ENCODE data around the gene SLC35B3. TPM values are rescaled to one million over a fixed set of nuclear protein-coding genes. Genes with fewer than 3 reads are reported as not detected.
"Not testable (repeated sequence)": the region's sequence is repeated elsewhere in the genome, so short reads cannot be mapped to it uniquely, and the experiment has no call there.

SLC35B3 gene
- 10 to 100 TPM in 3 of 4 donors, 1 to 10 TPM in 1; 9.7 to 12.8 (median 10.2) TPM for total RNA-seq
- polyA plus RNA-seq = 9.1 TPM
- long read RNA-seq, donor 1, transcript SLC35B3-202 (11 exons, 1,973 nt) = major isoform, 5 of 20 reads
- long read RNA-seq, donor 1, partial matches to known transcripts = 2 of 20 reads
- long read RNA-seq, donor 1, other reads (novel, unspliced or antisense) = 12 of 20 reads
- long read RNA-seq, donor 2, partial matches to known transcripts = 1 of 3 reads
- long read RNA-seq, donor 2, other reads (novel, unspliced or antisense) = 1 of 3 reads
- long read RNA-seq, donor 3, transcript SLC35B3-202 (11 exons, 1,973 nt) = major isoform, 12 of 31 reads
- long read RNA-seq, donor 3, partial matches to known transcripts = 2 of 31 reads
- long read RNA-seq, donor 3, other reads (novel, unspliced or antisense) = 15 of 31 reads
- long read RNA-seq, donor 4, partial matches to known transcripts = 0 of 7 reads
- long read RNA-seq, donor 4, other reads (novel, unspliced or antisense) = 7 of 7 reads

DNA sequence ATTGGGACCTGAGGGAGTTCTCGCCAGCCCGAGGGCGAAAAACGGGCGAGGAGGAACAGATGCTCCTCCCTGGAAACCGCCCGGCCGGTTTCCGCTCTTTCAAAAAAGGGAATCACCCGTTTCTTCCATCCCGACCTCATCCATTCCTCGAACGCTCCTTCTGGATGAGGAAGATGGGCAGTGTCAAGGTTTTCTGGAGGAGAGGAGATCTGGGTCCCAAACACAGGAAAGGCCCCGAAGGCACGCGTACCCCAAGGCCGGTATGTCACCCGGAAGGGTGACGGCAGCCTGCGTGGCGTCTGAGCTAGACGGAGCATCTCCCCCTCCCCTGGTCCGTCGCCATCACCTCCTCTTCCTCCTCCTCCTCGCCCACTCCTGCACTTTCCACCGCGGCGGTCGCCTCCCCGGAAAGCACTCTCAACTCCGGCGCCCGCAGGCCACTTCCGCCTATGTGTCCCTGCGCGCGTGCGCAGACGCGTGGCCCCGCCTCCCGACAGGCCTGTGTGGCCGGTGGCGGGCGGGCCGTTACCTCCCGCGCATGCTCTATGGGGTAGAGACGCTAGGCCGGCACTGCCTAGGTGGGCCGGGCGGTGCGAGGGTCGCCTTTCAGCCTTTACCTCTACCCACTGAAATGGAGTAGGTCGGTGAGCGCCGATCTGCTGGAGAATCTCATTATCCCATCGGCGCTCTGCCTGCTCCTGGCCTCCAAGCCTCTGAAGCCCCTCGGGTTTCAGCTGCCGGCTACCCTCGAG is at the start of gene SLC35B3:
Gene SLC35B3 (minus strand): TSS at position 453 of the 752 bp plus-strand sequence.
- Histone ChIP-seq H3K27ac (ENCODE audit: low read length) (peak within 1 kb of the TSS; percentile 76), H3K27me3 (ENCODE audit: control insufficient read depth, insufficient read depth) (no peaks in the 10 kb centered on the region), H3K9me3 (ENCODE audit: control insufficient read depth, low read length) (no peaks in the 10 kb centered on the region), H3K4me3 (ENCODE audit: low read length) (peak within 1 kb of the TSS; percentile 93), H3K4me1 (ENCODE audit: control insufficient read depth, insufficient read depth, low read length) (peaks cover 1% of the 10 kb centered on the region)
- WGBS = 1% methylated on average over 62 of the region's 62 CpGs
- intact Hi-C loops (cut with DNase I) = no loop called here
- DNase-seq (peak; percentile 98 to 99 (median 99)), ATAC-seq (peak; percentile 100)

GRCh38 chr6:8483650-8484049 is 48.3 kb upstream of the SLC35B3 start:
- Histone ChIP-seq H3K4me1 (ENCODE audit: control insufficient read depth, insufficient read depth, low read length) (no peaks in the 10 kb centered on the region), H3K4me3 (ENCODE audit: low read length) (no peak overlapping the region), H3K27me3 (ENCODE audit: control insufficient read depth, insufficient read depth) (no peaks in the 10 kb centered on the region), H3K27ac (ENCODE audit: low read length) (no peak overlapping the region), H3K9me3 (ENCODE audit: control insufficient read depth, low read length) (no peaks in the 10 kb centered on the region)
- 51% methylated on average over 1 of the region's 1 CpG for WGBS
- intact Hi-C loops (cut with DNase I) = no loop called here
- ATAC-seq (no peak), DNase-seq (no peak)

GRCh38 chr6:8481727-8482126 is 46.4 kb upstream of the SLC35B3 start:
- intact Hi-C loops (cut with DNase I) = no loop called here
- Histone ChIP-seq H3K27me3 (ENCODE audit: control insufficient read depth, insufficient read depth) (no peaks in the 10 kb centered on the region), H3K27ac (ENCODE audit: low read length) (no peak overlapping the region), H3K9me3 (ENCODE audit: control insufficient read depth, low read length) (no peaks in the 10 kb centered on the region), H3K4me1 (ENCODE audit: control insufficient read depth, insufficient read depth, low read length) (no peaks in the 10 kb centered on the region), H3K4me3 (ENCODE audit: low read length) (no peak overlapping the region)
- no peak for ATAC-seq
- no peak for DNase-seq
- 40% methylated on average over 2 of the region's 2 CpGs for WGBS

- 86% methylated on average over 1 of the region's 1 CpG for WGBS
- intact Hi-C loops (cut with DNase I) = no loop called here
- Histone ChIP-seq H3K27me3 (ENCODE audit: control insufficient read depth, insufficient read depth) (no peaks in the 10 kb centered on the region), H3K27ac (ENCODE audit: low read length) (no peak overlapping the region), H3K9me3 (ENCODE audit: control insufficient read depth, low read length) (no peaks in the 10 kb centered on the region), H3K4me1 (ENCODE audit: control insufficient read depth, insufficient read depth, low read length) (no peaks in the 10 kb centered on the region), H3K4me3 (ENCODE audit: low read length) (no peak overlapping the region)
- DNase-seq = no peak
- ATAC-seq = no peak
Measured at GRCh38 chr6:8478418-8478817, 43.1 kb upstream of the SLC35B3 start.

GRCh38 chr6:8476656-8477055 is 41.3 kb upstream of the SLC35B3 start:
- H3K4me1 ChIP-seq (ENCODE audit: control insufficient read depth, insufficient read depth, low read length) = no peaks in the 10 kb centered on the region
- H3K9me3 ChIP-seq (ENCODE audit: control insufficient read depth, low read length) = no peaks in the 10 kb centered on the region
- no peak overlapping the region for H3K4me3 ChIP-seq (ENCODE audit: low read length)
- intact Hi-C loops (cut with DNase I) = no loop called here
- ATAC-seq = no peak
- no peak overlapping the region for H3K27ac ChIP-seq (ENCODE audit: low read length)
- DNase-seq = no peak
- H3K27me3 ChIP-seq (ENCODE audit: control insufficient read depth, insufficient read depth) = no peaks in the 10 kb centered on the region
- WGBS = 56% methylated on average over 1 of the region's 1 CpG

GRCh38 chr6:8468552-8469356 is 33.4 kb upstream of the SLC35B3 start:
- Histone ChIP-seq H3K4me1 (ENCODE audit: control insufficient read depth, insufficient read depth, low read length) (no peaks in the 10 kb centered on the region), H3K9me3 (ENCODE audit: control insufficient read depth, low read length) (no peaks in the 10 kb centered on the region), H3K27ac (ENCODE audit: low read length) (no peak overlapping the region), H3K4me3 (ENCODE audit: low read length) (no peak overlapping the region), H3K27me3 (ENCODE audit: control insufficient read depth, insufficient read depth) (no peaks in the 10 kb centered on the region)
- no peak for ATAC-seq
- WGBS = 77% methylated on average over 6 of the region's 6 CpGs
- intact Hi-C loops (cut with DNase I) = no loop called here
- no peak for DNase-seq

DNA sequence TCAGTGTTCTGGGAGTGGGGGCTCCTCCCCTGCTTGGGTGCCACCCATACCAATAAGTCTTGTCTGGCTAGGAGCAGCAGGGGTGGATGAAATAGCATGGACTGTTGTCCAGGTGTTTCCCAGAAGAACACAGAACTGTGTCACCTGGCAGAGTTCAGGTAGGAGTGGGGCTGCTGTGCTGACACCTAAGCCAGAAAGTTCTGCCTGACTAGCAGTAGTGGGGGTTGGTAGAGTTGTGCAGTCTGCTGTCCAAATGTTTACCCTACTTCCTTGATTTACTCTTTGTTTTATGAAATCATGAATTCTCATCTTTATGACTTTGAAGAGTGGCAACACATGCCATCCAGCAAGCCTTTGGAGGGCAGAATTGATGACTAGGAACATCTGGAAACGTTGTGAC is 27.3 kb upstream of the SLC35B3 start:
- H3K4me3 ChIP-seq (ENCODE audit: low read length) = no peak overlapping the region
- H3K4me1 ChIP-seq (ENCODE audit: control insufficient read depth, insufficient read depth, low read length) = no peaks in the 10 kb centered on the region
- DNase-seq = no peak
- H3K27me3 ChIP-seq (ENCODE audit: control insufficient read depth, insufficient read depth) = no peaks in the 10 kb centered on the region
- WGBS = 65% methylated on average over 1 of the region's 1 CpG
- H3K9me3 ChIP-seq (ENCODE audit: control insufficient read depth, low read length) = no peaks in the 10 kb centered on the region
- H3K27ac ChIP-seq (ENCODE audit: low read length) = no peak overlapping the region
- intact Hi-C loops (cut with DNase I) = no loop called here
- ATAC-seq = peak in 1 of 2 donors; percentile 19

DNA sequence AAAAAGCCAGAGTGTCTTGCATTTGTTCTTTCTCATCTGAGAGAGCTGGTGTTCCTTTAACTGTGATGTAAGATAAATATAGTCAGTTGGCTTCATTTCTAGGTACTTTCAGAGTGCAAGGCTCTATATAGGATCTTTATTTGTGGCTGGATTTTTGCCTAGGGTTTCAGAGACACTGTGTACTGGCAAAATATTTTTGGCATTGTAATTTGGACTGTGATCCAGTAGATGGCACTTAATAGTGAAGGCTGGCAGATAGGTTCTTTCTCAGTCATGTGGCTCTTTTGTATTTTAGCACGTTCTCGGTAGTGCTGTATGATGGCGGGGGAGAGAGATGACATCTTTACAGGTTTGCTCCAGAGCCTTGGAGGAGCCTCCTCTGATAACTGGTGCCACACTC is 26.8 kb upstream of the SLC35B3 start:
- ATAC-seq (peak in 1 of 2 donors; percentile 57), DNase-seq (no peak)
- Histone ChIP-seq H3K9me3 (ENCODE audit: control insufficient read depth, low read length) (no peaks in the 10 kb centered on the region), H3K4me1 (ENCODE audit: control insufficient read depth, insufficient read depth, low read length) (no peaks in the 10 kb centered on the region), H3K27ac (ENCODE audit: low read length) (no peak overlapping the region), H3K4me3 (ENCODE audit: low read length) (no peak overlapping the region), H3K27me3 (ENCODE audit: control insufficient read depth, insufficient read depth) (no peaks in the 10 kb centered on the region)
- 79% methylated on average over 3 of the region's 3 CpGs for WGBS
- intact Hi-C loops (cut with DNase I) = no loop called here

DNA sequence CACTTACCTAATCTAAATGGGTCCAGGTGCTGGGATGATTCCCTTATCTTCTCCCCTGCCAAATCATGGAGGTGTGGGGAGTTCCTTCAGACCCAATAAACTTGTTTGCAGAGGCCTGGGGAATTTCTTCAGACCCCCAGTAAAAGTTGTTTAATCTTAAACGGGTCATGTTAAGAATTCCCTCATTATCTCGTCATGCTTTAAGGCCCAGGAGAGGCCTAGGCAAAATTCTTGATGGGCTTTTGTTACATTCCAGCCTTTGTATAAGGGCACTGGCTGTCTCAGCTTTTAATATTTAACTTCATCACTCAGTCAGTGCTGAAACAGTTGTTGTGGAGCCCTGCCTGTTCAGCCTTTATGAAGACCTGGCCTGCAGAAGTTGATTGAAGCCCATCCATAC is 11.0 kb upstream of the SLC35B3 start:
- Histone ChIP-seq H3K27ac (ENCODE audit: low read length) (no peak overlapping the region), H3K9me3 (ENCODE audit: control insufficient read depth, low read length) (no peaks in the 10 kb centered on the region), H3K4me1 (ENCODE audit: control insufficient read depth, insufficient read depth, low read length) (no peaks in the 10 kb centered on the region), H3K4me3 (ENCODE audit: low read length) (no peak overlapping the region), H3K27me3 (ENCODE audit: control insufficient read depth, insufficient read depth) (no peaks in the 10 kb centered on the region)
- DNase-seq (no peak), ATAC-seq (no peak)
- intact Hi-C loops (cut with DNase I) = no loop called here
- WGBS = 36% methylated on average over 2 of the region's 2 CpGs

DNA sequence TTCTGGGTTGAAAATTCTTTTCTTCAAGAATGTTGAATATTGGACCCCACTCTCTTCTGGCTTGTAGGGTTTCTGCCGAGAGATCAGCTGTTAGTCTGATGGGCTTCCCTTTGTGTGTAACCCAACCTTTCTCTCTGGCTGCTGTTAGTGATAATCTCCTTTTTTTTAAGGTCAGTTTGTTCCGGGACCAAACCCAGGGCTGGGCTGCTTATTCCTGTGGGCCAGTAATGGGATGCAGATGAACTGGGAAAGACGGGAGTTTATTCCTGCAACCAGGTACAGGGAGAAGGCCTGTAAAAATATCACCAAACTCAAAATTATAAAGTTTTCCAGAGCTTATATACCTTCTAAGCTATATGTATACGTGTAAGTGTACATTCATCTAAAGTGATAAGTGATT is 10.6 kb upstream of the SLC35B3 start:
- H3K27ac ChIP-seq (ENCODE audit: low read length); H3K27me3 ChIP-seq (ENCODE audit: control insufficient read depth, insufficient read depth); ATAC-seq; intact Hi-C loops (cut with DNase I); DNase-seq; H3K9me3 ChIP-seq (ENCODE audit: control insufficient read depth, low read length); H3K4me1 ChIP-seq (ENCODE audit: control insufficient read depth, insufficient read depth, low read length); H3K4me3 ChIP-seq (ENCODE audit: low read length): not testable (repeated sequence)
- 74% methylated on average over 4 of the region's 4 CpGs for WGBS

GRCh38 chr6:8442150-8442549 is 6.8 kb upstream of the SLC35B3 start:
- H3K4me1 ChIP-seq (ENCODE audit: control insufficient read depth, insufficient read depth, low read length) = no peaks in the 10 kb centered on the region
- H3K4me3 ChIP-seq (ENCODE audit: low read length) = no peak overlapping the region
- intact Hi-C loops (cut with DNase I) = no loop called here
- H3K27ac ChIP-seq (ENCODE audit: low read length) = no peak overlapping the region
- no peaks in the 10 kb centered on the region for H3K27me3 ChIP-seq (ENCODE audit: control insufficient read depth, insufficient read depth)
- no peak for DNase-seq
- no peak for ATAC-seq
- H3K9me3 ChIP-seq (ENCODE audit: control insufficient read depth, low read length) = no peaks in the 10 kb centered on the region
- 44% methylated on average over 1 of the region's 1 CpG for WGBS
